NK-92 treated with Interleukin-12 subunit alpha and Interleukin-12 subunit beta, amount 100 ng/mL, for 24 hours (cell line): Measurements from ENCODE around the gene ANKS6.
"Not testable (repeated sequence)": the region's sequence is repeated elsewhere in the genome, so short reads cannot be mapped to it uniquely, and the experiment has no call there.

Experiments used
- DNase-seq: peaks from one replicate; lab custom pipeline; 2025; lab: John Stamatoyannopoulos, UW

Gene ANKS6

DNA sequence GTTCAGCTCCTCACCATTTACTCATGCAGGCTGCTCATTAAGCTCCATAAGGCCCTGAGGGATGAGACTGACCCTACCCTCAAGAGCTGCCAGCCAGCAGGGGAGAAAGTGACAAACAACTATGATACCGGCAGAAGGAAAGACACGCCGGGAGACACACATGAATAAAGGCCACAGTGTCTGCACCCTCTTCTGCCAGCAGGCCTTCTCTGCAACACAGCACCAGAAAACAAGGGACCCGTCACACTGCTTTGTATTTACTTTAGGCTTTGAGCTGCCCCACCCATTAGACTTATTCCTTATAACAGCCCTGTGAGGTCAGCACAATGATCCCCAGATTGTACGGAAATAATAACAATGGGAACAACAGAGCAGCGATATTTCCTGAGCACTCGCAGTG, 94.8 kb downstream of the ANKS6 start:
- no peak for DNase-seq

DNA sequence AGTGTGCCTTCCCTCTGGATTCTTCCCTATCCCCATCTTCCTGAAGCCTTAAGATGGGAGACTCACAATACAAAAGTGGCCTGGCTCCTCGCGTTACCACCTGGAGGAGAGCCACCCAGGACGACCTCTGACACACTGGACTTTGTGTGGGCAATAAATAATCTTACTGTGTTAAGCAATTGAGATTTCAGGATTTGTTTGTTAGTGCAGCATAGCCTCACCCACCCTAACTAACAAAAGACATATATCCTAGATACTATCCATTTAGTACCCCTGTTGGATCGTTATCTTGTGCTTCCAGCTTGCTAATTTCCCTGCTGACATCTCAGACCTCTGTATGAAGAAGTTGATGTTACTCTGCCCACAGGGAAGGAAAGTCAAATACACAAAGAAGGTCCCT, 95.6 kb downstream of the ANKS6 start:
- DNase-seq, result no peak

- no peak for DNase-seq
Observed at GRCh38 chr9:98698856-98699255, 97.5 kb downstream of the ANKS6 start.

DNA sequence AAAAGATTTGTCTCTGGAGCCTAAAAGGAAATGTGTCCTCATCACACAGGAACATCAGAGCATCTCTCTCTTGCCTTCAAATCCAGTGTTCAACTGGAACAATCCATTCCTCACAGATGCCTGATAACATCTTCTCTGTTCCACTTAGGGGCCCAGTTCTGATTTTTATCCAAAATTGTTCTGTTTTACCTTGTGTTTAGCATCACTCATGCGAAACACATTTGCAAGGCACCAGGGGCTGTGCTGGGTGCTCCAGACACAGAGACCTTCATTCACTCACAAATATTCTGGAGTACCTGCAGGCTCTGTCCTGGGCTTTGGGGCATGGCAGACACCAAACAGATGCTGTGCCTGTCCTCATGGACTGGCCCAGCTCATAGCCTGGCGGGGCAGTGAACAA, 101.4 kb downstream of the ANKS6 start:
- DNase-seq, result no peak

- DNase-seq, result no peak
Observed at GRCh38 chr9:98692392-98692791, 104.0 kb downstream of the ANKS6 start.

- DNase-seq, result no peak
Observed at GRCh38 chr9:98691890-98692289, 104.5 kb downstream of the ANKS6 start.

- DNase-seq, result no peak
Observed at GRCh38 chr9:98690686-98691085, 105.7 kb downstream of the ANKS6 start.

GRCh38 chr9:98688710-98689495, 107.5 kb downstream of the ANKS6 start:
- no peak for DNase-seq

DNA sequence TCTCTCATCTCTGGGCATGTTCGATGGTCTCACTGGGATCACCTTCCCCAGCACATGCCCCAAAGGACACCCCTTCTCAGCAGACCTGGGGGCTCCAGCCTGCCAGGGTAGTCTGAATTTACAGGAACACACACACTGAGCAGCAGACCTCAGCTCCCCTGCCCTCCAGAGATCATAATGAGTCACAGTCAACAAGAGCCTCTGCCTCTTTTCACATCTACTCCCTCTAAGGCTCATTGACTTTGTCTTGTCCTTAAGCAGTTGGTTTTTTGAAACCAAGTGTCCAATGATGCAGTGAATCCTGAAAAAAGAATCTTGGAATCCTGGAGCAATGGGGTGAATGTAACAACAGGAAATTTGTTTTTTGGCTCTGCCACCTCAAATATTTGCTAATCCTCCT, 108.4 kb downstream of the ANKS6 start:
- no peak for DNase-seq

GRCh38 chr9:98686961-98687855, 109.1 kb downstream of the ANKS6 start:
- DNase-seq, result no peak

DNA sequence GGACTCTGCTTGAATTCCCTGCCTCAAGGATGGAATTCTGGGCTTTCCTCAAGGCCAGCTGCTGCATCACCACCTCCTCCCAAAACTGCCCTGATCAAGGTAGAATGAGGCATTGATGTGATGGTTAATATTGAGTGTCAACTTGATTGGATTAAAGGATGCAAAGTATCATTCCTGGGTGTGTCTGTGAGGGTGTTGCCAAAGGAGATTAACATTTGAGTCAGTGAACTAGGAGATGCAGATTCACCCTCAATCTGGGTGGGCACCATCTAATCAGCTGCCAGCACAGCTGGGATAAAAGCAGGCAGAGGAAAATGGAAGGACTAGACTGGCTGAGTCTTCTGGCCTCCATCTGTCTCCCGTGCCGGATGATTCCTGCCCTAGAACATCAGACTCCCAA, 111.5 kb downstream of the ANKS6 start:
- DNase-seq, result not testable (repeated sequence)
